ENCODE measurements around the gene FILIP1.

FILIP1 gene

DNA sequence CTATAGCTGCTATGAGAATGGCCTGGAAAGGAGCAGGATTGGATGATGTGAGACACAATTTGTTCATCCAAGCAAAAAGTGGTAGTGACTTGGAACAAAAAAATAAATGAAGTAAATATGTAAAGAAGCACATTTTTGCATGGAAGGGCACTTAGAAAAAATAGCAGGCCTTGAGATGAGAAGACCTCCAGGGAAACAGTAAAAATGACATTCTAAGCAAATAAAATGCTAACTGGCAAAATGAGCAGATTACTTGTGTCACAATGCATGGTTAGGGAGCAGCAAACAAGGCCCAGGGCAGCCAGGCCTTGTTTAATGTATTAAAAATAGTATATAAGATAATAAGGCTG is 230.2 kb downstream of the FILIP1 start:
- no peak for TF ChIP-seq CTCF (conservative IDR thresholded peaks at IDR 0.05)
- peak overlapping the region; percentile 16 for H3K27ac ChIP-seq

DNA sequence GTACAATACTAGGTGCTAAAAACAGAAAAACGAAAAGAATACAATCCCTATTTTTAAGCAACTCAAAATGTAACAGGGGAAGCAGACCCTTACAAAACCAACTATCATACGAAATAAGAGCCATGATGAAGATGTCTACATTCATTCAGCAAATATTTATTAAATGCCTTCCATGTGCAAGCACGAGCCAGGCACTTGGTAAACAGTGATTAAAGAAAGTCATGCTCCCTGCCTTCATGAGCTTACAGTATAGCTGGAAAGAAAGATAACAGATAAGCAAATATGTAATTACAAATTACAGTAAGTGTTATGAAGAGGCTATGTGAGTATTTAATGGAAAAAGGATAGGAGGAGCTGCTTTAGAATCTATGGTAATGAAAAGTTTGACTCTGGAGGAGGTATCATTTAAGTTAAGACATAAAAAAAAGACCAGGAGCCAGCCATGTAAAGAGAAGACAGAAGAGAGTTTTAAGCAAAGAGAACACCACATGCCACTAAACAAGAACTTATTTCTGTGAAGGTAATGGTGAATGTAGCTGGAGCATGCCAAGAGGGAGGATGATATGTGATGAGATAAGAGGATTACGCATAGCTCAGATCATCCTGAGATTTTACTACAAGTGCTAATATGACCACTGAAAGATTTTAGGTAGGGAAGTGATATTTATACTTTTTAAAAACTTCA is 230.7 kb downstream of the FILIP1 start:
- TF ChIP-seq CTCF (conservative IDR thresholded peaks at IDR 0.05), result no peak
- H3K27ac ChIP-seq, result peak overlapping the region; percentile 16

GRCh38 chr6:75261299-75261698 is 232.3 kb downstream of the FILIP1 start:
- TF ChIP-seq CTCF (conservative IDR thresholded peaks at IDR 0.05), result no peak
- no peak overlapping the region for H3K27ac ChIP-seq

GRCh38 chr6:75257343-75258087 is 236.1 kb downstream of the FILIP1 start:
- TF ChIP-seq CTCF (conservative IDR thresholded peaks at IDR 0.05), result no peak
- no peak overlapping the region for H3K27ac ChIP-seq

- H3K27ac ChIP-seq, result no peak overlapping the region
- TF ChIP-seq CTCF (conservative IDR thresholded peaks at IDR 0.05), result no peak
Measured at GRCh38 chr6:75250552-75250951, 243.0 kb downstream of the FILIP1 start.

- no peak overlapping the region for H3K27ac ChIP-seq
Measured at GRCh38 chr6:75249837-75250236, 243.8 kb downstream of the FILIP1 start.

DNA sequence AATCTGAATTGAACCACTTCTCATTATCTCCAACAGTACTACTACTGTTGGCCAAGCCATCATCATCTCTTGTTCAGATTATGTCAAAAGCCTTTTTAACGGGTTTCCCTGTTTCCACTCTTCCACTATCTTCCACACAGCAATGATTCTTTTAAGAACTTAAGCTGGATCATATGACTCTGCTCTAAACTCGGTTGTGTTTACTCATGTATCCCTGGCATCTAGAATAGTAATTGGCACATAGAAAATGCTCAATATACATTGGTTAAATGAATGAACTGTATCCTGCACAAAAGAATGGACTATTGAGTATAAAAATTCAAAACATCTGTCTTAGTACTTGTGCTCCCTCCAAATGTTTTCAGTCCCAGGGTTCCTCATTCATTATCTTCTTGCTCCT is 247.2 kb downstream of the FILIP1 start:
- no peak overlapping the region for H3K27ac ChIP-seq
- TF ChIP-seq CTCF (conservative IDR thresholded peaks at IDR 0.05), result no peak

More at GRCh38 chr6:75249837-75250236, 243.8 kb downstream of the FILIP1 start:
- no peak for TF ChIP-seq CTCF (conservative IDR thresholded peaks at IDR 0.05)

All from VCaP (cell line).